ENCODE data around the gene CMTR2.
"Not testable (repeated sequence)": the region's sequence is repeated elsewhere in the genome, so short reads cannot be mapped to it uniquely, and the experiment has no call there.

The CMTR2 gene

GRCh38 chr16:71297341-71297634 is 8.1 kb upstream of the CMTR2 start:
- H3K36me3 ChIP-seq (ENCODE audit: insufficient read depth, low read length): no peaks in the 10 kb centered on the region
- no peak overlapping the region for H3K4me3 ChIP-seq (ENCODE audit: low read depth in 1 of 2, low read length in 2 of 2)
- no peaks in the 10 kb centered on the region for H3K4me1 ChIP-seq (ENCODE audit: insufficient read depth, low read length)
- H3K27me3 ChIP-seq (ENCODE audit: control insufficient read depth in 1 of 2, insufficient read depth in 2 of 2, low read length in 2 of 2): no peaks in the 10 kb centered on the region
- H3K9ac ChIP-seq (ENCODE audit: low read length): no peak overlapping the region
- H3K9me3 ChIP-seq (ENCODE audit: low read length): no peaks in the 10 kb centered on the region
- no peak overlapping the region for H3K27ac ChIP-seq (ENCODE audit: low read depth, low read length)

- no peak overlapping the region for H3K27ac ChIP-seq (ENCODE audit: low read depth, low read length)
- no peaks in the 10 kb centered on the region for H3K9me3 ChIP-seq (ENCODE audit: low read length)
- H3K36me3 ChIP-seq (ENCODE audit: insufficient read depth, low read length): no peaks in the 10 kb centered on the region
- no peaks in the 10 kb centered on the region for H3K27me3 ChIP-seq (ENCODE audit: control insufficient read depth in 1 of 2, insufficient read depth in 2 of 2, low read length in 2 of 2)
- H3K4me3 ChIP-seq (ENCODE audit: low read depth in 1 of 2, low read length in 2 of 2): no peak overlapping the region
- H3K9ac ChIP-seq (ENCODE audit: low read length): no peak overlapping the region
- no peaks in the 10 kb centered on the region for H3K4me1 ChIP-seq (ENCODE audit: insufficient read depth, low read length)
These were observed 7.6 kb upstream of the CMTR2 start for GRCh38 chr16:71296584-71297340.

- no peak overlapping the region for H3K9ac ChIP-seq (ENCODE audit: low read length)
- no peaks in the 10 kb centered on the region for H3K4me1 ChIP-seq (ENCODE audit: insufficient read depth, low read length)
- H3K27me3 ChIP-seq (ENCODE audit: control insufficient read depth in 1 of 2, insufficient read depth in 2 of 2, low read length in 2 of 2): no peaks in the 10 kb centered on the region
- no peak overlapping the region for H3K4me3 ChIP-seq (ENCODE audit: low read depth in 1 of 2, low read length in 2 of 2)
- H3K9me3 ChIP-seq (ENCODE audit: low read length): no peaks in the 10 kb centered on the region
- H3K27ac ChIP-seq (ENCODE audit: low read depth, low read length): no peak overlapping the region
- no peaks in the 10 kb centered on the region for H3K36me3 ChIP-seq (ENCODE audit: insufficient read depth, low read length)
These were observed 6.7 kb upstream of the CMTR2 start for GRCh38 chr16:71295950-71296349.

- no peaks in the 10 kb centered on the region for H3K9me3 ChIP-seq (ENCODE audit: low read length)
- no peaks in the 10 kb centered on the region for H3K4me1 ChIP-seq (ENCODE audit: insufficient read depth, low read length)
- H3K27ac ChIP-seq (ENCODE audit: low read depth, low read length): no peak overlapping the region
These were observed 4.7 kb upstream of the CMTR2 start for GRCh38 chr16:71293919-71294318.

GRCh38 chr16:71292095-71292494 is 2.9 kb upstream of the CMTR2 start:
- not testable (repeated sequence) for H3K4me3 ChIP-seq (ENCODE audit: low read depth in 1 of 2, low read length in 2 of 2); H3K9me3 ChIP-seq (ENCODE audit: low read length); H3K27ac ChIP-seq (ENCODE audit: low read depth, low read length); H3K27me3 ChIP-seq (ENCODE audit: control insufficient read depth in 1 of 2, insufficient read depth in 2 of 2, low read length in 2 of 2); H3K36me3 ChIP-seq (ENCODE audit: insufficient read depth, low read length); H3K9ac ChIP-seq (ENCODE audit: low read length)
- H3K4me1 ChIP-seq (ENCODE audit: insufficient read depth, low read length): peaks cover 14% of the 10 kb centered on the region

More at GRCh38 chr16:71293919-71294318, 4.7 kb upstream of the CMTR2 start:
- no peak overlapping the region for H3K4me3 ChIP-seq (ENCODE audit: low read depth in 1 of 2, low read length in 2 of 2)
- H3K36me3 ChIP-seq (ENCODE audit: insufficient read depth, low read length): no peaks in the 10 kb centered on the region
- H3K9ac ChIP-seq (ENCODE audit: low read length): no peak overlapping the region
- H3K27me3 ChIP-seq (ENCODE audit: control insufficient read depth in 1 of 2, insufficient read depth in 2 of 2, low read length in 2 of 2): no peaks in the 10 kb centered on the region

GRCh38 chr16:71289732-71290062 is 495 bp upstream of the CMTR2 start:
- peak overlapping the region in 1 of 2 donors; percentile 85 for H3K4me3 ChIP-seq (ENCODE audit: low read depth in 1 of 2, low read length in 2 of 2)
- H3K4me1 ChIP-seq (ENCODE audit: insufficient read depth, low read length): peaks cover 14% of the 10 kb centered on the region
- peak overlapping the region; percentile 50 for H3K27ac ChIP-seq (ENCODE audit: low read depth, low read length)
- no peaks in the 10 kb centered on the region for H3K9me3 ChIP-seq (ENCODE audit: low read length)
- H3K27me3 ChIP-seq (ENCODE audit: control insufficient read depth in 1 of 2, insufficient read depth in 2 of 2, low read length in 2 of 2): no peaks in the 10 kb centered on the region
- H3K9ac ChIP-seq (ENCODE audit: low read length): no peak overlapping the region
- peaks cover 21% of the 10 kb centered on the region for H3K36me3 ChIP-seq (ENCODE audit: insufficient read depth, low read length)

- H3K9me3 ChIP-seq (ENCODE audit: low read length): no peaks in the 10 kb centered on the region
- H3K4me3 ChIP-seq (ENCODE audit: low read depth in 1 of 2, low read length in 2 of 2): peak overlapping the region; percentile 66 to 85
- H3K27ac ChIP-seq (ENCODE audit: low read depth, low read length): peak overlapping the region; percentile 64
- peak overlapping the region; percentile 79 for H3K9ac ChIP-seq (ENCODE audit: low read length)
- H3K4me1 ChIP-seq (ENCODE audit: insufficient read depth, low read length): peaks cover 14% of the 10 kb centered on the region
- H3K27me3 ChIP-seq (ENCODE audit: control insufficient read depth in 1 of 2, insufficient read depth in 2 of 2, low read length in 2 of 2): no peaks in the 10 kb centered on the region
- H3K36me3 ChIP-seq (ENCODE audit: insufficient read depth, low read length): peaks cover 30% of the 10 kb centered on the region
These were observed 672 bp downstream of the CMTR2 start for GRCh38 chr16:71288570-71288889.

- Histone ChIP-seq H3K27me3 (ENCODE audit: control insufficient read depth in 1 of 2, insufficient read depth in 2 of 2, low read length in 2 of 2) (no peaks in the 10 kb centered on the region), H3K4me3 (ENCODE audit: low read depth in 1 of 2, low read length in 2 of 2) (peak overlapping the region in 1 of 2 donors; percentile 85), H3K9ac (ENCODE audit: low read length) (peak overlapping the region; percentile 79), H3K4me1 (ENCODE audit: insufficient read depth, low read length) (peaks cover 14% of the 10 kb centered on the region), H3K27ac (ENCODE audit: low read depth, low read length) (no peak overlapping the region), H3K36me3 (ENCODE audit: insufficient read depth, low read length) (peaks cover 33% of the 10 kb centered on the region), H3K9me3 (ENCODE audit: low read length) (no peaks in the 10 kb centered on the region)
These were observed 1.3 kb downstream of the CMTR2 start for GRCh38 chr16:71287911-71288310.

- no peaks in the 10 kb centered on the region for H3K9me3 ChIP-seq (ENCODE audit: low read length)
- no peak overlapping the region for H3K27ac ChIP-seq (ENCODE audit: low read depth, low read length)
- H3K36me3 ChIP-seq (ENCODE audit: insufficient read depth, low read length): peaks cover 33% of the 10 kb centered on the region
- H3K4me3 ChIP-seq (ENCODE audit: low read depth in 1 of 2, low read length in 2 of 2): no peak overlapping the region
- H3K27me3 ChIP-seq (ENCODE audit: control insufficient read depth in 1 of 2, insufficient read depth in 2 of 2, low read length in 2 of 2): no peaks in the 10 kb centered on the region
- H3K4me1 ChIP-seq (ENCODE audit: insufficient read depth, low read length): peaks cover 14% of the 10 kb centered on the region
- H3K9ac ChIP-seq (ENCODE audit: low read length): peak overlapping the region; percentile 79
These were observed 1.7 kb downstream of the CMTR2 start for GRCh38 chr16:71287454-71287853.

- Histone ChIP-seq H3K27ac (ENCODE audit: low read depth, low read length) (no peak overlapping the region), H3K4me1 (ENCODE audit: insufficient read depth, low read length) (peaks cover 13% of the 10 kb centered on the region), H3K36me3 (ENCODE audit: insufficient read depth, low read length) (peaks cover 33% of the 10 kb centered on the region), H3K4me3 (ENCODE audit: low read depth in 1 of 2, low read length in 2 of 2) (no peak overlapping the region), H3K27me3 (ENCODE audit: control insufficient read depth in 1 of 2, insufficient read depth in 2 of 2, low read length in 2 of 2) (no peaks in the 10 kb centered on the region), H3K9me3 (ENCODE audit: low read length) (no peaks in the 10 kb centered on the region), H3K9ac (ENCODE audit: low read length) (no peak overlapping the region)
These were observed 5.6 kb downstream of the CMTR2 start for GRCh38 chr16:71283612-71284011.

GRCh38 chr16:71282943-71283342 is 6.3 kb downstream of the CMTR2 start:
- Histone ChIP-seq H3K27me3 (ENCODE audit: control insufficient read depth in 1 of 2, insufficient read depth in 2 of 2, low read length in 2 of 2) (no peaks in the 10 kb centered on the region), H3K9ac (ENCODE audit: low read length) (no peak overlapping the region), H3K4me1 (ENCODE audit: insufficient read depth, low read length) (peaks cover 6% of the 10 kb centered on the region), H3K9me3 (ENCODE audit: low read length) (no peaks in the 10 kb centered on the region), H3K4me3 (ENCODE audit: low read depth in 1 of 2, low read length in 2 of 2) (no peak overlapping the region), H3K36me3 (ENCODE audit: insufficient read depth, low read length) (peaks cover 33% of the 10 kb centered on the region), H3K27ac (ENCODE audit: low read depth, low read length) (no peak overlapping the region)

- Histone ChIP-seq H3K9me3 (ENCODE audit: low read length) (no peaks in the 10 kb centered on the region), H3K9ac (ENCODE audit: low read length) (no peak overlapping the region), H3K27me3 (ENCODE audit: control insufficient read depth in 1 of 2, insufficient read depth in 2 of 2, low read length in 2 of 2) (no peaks in the 10 kb centered on the region), H3K27ac (ENCODE audit: low read depth, low read length) (no peak overlapping the region), H3K4me3 (ENCODE audit: low read depth in 1 of 2, low read length in 2 of 2) (no peak overlapping the region), H3K4me1 (ENCODE audit: insufficient read depth, low read length) (no peaks in the 10 kb centered on the region), H3K36me3 (ENCODE audit: insufficient read depth, low read length) (no peaks in the 10 kb centered on the region)
These were observed 12.4 kb downstream of the CMTR2 start for GRCh38 chr16:71276589-71277334.
